ENCODE data around the gene L3MBTL1. TPM values are rescaled to one million over a fixed set of nuclear protein-coding genes. Genes with fewer than 3 reads are reported as not detected.

Gene L3MBTL1
- total RNA-seq, 1 donor from 2014 or later: 10.5 TPM

DNA sequence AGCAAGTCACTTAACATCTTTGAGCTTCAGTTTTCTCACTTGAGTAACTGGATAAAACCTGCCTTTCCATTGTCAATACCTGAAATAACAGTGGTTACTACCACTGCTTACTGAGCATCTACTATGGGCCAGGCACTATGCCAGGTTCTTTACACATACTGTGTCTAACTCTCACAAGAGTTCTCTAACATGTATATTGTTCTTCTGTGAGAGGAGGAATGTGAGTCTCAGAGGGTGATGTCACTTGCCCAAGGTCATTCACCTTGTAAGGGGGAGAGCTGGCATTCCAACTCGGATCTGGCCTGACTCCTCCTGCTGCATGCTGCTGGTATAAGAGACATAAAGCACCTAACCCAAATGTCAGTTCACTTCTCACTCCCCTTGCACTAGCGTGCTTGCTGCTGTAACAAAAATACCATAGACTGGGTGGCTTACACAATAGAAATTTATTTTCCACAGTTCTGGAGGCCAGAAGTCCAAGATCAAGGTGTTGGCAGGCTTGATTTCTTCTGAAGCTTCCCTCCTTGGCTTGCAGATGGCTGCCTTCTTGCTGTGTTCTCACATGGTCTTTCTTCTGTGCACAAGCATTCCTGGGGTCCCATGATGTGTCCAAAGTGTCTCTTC is 29.4 kb downstream of the L3MBTL1 start:
- TF ChIP-seq, protein P1, sequence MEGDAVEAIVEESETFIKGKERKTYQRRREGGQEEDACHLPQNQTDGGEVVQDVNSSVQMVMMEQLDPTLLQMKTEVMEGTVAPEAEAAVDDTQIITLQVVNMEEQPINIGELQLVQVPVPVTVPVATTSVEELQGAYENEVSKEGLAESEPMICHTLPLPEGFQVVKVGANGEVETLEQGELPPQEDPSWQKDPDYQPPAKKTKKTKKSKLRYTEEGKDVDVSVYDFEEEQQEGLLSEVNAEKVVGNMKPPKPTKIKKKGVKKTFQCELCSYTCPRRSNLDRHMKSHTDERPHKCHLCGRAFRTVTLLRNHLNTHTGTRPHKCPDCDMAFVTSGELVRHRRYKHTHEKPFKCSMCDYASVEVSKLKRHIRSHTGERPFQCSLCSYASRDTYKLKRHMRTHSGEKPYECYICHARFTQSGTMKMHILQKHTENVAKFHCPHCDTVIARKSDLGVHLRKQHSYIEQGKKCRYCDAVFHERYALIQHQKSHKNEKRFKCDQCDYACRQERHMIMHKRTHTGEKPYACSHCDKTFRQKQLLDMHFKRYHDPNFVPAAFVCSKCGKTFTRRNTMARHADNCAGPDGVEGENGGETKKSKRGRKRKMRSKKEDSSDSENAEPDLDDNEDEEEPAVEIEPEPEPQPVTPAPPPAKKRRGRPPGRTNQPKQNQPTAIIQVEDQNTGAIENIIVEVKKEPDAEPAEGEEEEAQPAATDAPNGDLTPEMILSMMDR (IDR thresholded peaks at IDR 0.05): no peak
- no peak for ATAC-seq
- Histone ChIP-seq H3K36me3 (peaks cover 35% of the 10 kb centered on the region), H3K9me3 (no peaks in the 10 kb centered on the region), H3K27me3 (ENCODE audit: low read depth) (no peaks in the 10 kb centered on the region), H3K27ac (no peak overlapping the region), H3K4me3 (no peak overlapping the region), H3K4me1 (no peaks in the 10 kb centered on the region)
- intact Hi-C loops (cut with DNase I): no loop called here
- no peak for DNase-seq

DNA sequence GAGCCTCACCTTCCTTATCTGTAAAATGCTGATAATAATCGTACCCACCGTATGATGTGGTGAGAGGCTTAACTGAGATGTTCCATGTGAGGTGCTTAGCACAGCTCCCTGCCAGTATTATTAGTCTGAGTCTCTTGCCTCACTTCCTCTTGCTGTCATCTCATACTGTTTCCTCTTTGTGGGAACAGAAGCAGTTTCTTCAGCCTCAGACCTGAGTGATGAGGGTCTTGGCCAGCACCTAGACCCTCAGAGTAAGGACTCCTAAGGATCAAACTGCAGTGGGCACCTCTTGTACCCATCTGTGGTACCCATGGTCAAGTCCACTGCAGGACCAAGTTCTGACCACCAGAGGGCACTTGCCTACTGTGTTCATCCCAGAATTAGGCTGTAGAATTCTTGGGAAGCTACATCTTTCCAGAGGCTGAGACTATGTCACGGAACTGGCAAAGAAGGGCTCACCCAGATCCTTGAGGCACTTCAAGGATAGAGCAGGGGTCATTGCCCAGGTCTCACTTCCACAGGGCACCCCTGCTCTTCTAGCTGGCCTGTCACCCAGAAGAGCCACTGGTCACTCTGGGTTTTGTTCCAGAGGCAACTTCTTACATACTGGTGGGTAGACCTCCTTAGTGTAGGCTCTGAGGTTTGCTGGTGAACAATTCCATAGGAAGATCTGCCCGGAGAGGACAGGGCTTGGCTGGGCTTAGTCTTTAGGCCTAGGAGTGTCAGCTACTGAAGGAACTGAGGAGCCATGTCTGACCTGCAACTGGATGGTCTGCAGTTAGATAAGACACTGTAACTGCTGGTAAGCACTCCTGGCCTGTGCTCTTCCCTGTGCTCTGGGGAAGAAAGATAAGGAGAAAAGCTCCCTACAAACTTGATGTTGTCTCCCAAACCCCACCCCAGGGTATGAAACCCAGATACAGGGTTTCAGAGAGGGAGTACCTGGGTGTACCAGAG is 30.7 kb downstream of the L3MBTL1 start:
- peak; percentile 63 for DNase-seq
- peak; percentile 64 to 76 for ATAC-seq
- TF ChIP-seq, protein P1 (IDR thresholded peaks at IDR 0.05): peak; percentile 93
- H3K27me3 ChIP-seq (ENCODE audit: low read depth): no peaks in the 10 kb centered on the region
- intact Hi-C loops (cut with DNase I): no loop called here
- no peak overlapping the region for H3K4me3 ChIP-seq
- H3K4me1 ChIP-seq: no peaks in the 10 kb centered on the region
- no peaks in the 10 kb centered on the region for H3K9me3 ChIP-seq
- peaks cover 35% of the 10 kb centered on the region for H3K36me3 ChIP-seq
- H3K27ac ChIP-seq: no peak overlapping the region

DNA sequence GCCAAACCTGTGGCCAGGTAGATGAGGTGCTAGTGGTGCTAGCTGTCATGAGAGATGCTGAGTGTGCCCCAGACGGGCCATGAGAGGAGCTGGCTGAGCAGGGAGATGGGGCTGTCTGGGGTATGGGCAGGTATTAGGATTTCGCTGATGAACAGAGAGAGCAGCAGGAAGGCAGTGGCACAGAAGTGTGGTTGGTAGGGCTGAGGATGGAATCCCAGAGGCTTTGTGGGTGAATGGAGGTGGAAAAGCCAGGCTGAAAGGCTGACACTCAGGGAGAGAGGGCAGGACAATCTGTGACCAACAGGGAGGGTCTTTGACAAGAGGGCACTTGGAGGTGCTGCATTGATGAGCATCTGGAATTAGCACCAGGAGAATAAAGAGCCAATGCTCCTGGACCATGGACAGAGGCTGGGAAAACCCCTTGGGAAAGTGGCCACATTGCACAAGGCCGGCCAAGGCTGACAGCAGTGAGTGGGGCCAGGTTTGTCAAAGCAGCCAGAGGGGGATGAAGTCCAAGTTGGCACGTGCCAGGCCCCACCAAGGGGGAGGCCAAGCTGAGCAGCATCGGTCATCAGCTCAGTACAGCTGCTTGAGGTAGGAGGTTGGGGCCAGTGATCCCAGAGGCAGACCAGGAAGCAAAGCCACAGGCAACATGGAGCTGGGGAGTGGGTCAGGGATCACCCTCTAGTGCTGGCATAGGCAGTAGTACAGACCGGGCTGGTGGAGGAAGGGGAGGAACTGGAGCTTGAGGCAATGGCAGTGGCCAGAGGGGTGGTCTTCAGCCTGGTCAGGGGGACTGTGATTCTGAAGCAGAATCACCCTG is 31.6 kb downstream of the L3MBTL1 start:
- intact Hi-C loops (cut with DNase I): no loop called here
- DNase-seq: no peak
- H3K4me3 ChIP-seq: no peak overlapping the region
- no peaks in the 10 kb centered on the region for H3K4me1 ChIP-seq
- no peak overlapping the region for H3K27ac ChIP-seq
- no peaks in the 10 kb centered on the region for H3K27me3 ChIP-seq (ENCODE audit: low read depth)
- ATAC-seq: no peak
- H3K9me3 ChIP-seq: no peaks in the 10 kb centered on the region
- peaks cover 35% of the 10 kb centered on the region for H3K36me3 ChIP-seq
- TF ChIP-seq, protein P1 (IDR thresholded peaks at IDR 0.05): no peak

DNA sequence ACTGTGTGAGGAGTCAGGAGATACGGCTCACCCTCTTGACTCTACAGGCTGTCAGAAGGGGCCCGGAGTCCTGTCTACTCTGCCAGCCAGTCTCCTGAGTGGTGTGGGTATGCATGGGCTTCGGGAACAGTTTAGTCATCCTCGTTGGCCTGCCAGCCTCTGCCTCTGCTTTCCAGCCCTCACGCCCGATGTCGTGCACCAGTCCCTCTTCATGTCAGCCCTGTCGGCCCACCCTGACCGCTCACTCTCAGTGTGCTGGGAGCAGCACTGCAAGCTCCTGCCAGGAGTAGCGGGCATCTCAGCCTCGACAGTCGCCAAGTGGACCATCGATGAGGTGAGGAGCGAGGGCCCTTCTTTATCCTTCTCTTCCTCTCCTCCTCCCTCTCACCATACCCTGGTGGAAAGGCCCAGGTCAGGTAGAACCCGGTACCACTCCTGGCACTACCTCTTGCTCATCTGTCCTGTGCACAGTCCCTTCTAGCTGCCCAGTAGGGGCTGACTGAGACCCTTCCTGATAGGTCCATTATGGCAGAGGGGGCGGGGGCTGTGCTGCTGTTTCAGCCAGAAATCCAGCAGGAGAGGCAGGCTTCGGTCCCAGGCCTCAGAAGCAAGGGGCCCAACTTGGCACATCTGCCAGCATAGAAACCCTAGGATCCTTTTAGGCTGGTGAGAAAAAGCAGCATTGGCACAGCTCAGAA is 32.6 kb downstream of the L3MBTL1 start:
- no peak overlapping the region for H3K27ac ChIP-seq
- H3K9me3 ChIP-seq: no peaks in the 10 kb centered on the region
- H3K4me3 ChIP-seq: no peak overlapping the region
- H3K27me3 ChIP-seq (ENCODE audit: low read depth): no peaks in the 10 kb centered on the region
- intact Hi-C loops (cut with DNase I): no loop called here
- DNase-seq: no peak
- ATAC-seq: no peak
- TF ChIP-seq, protein P1 (IDR thresholded peaks at IDR 0.05): no peak
- H3K4me1 ChIP-seq: no peaks in the 10 kb centered on the region
- H3K36me3 ChIP-seq: peaks cover 32% of the 10 kb centered on the region

DNA sequence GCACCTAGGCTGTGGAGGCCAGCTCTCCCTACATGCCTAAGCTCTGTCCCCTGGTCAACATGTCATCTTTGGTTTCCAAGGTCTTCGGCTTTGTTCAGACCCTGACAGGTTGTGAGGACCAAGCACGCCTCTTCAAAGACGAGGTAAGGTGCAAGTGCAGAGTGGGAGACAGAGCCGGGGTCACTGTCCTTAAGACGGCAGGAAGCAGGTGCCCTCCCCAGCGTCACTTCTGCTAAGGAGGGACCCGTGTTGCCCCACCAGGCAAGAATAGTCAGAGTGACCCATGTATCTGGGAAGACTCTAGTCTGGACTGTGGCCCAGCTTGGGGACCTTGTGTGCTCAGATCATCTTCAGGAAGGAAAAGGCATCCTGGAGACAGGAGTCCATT is 33.2 kb downstream of the L3MBTL1 start:
- peaks cover 31% of the 10 kb centered on the region for H3K36me3 ChIP-seq

More for the DNA sequence above, 33.2 kb downstream of the L3MBTL1 start:
- Histone ChIP-seq H3K27me3 (ENCODE audit: low read depth) (no peaks in the 10 kb centered on the region), H3K4me3 (no peak overlapping the region), H3K9me3 (no peaks in the 10 kb centered on the region), H3K4me1 (no peaks in the 10 kb centered on the region), H3K27ac (no peak overlapping the region)
- TF ChIP-seq, protein P1 (IDR thresholded peaks at IDR 0.05): no peak
- intact Hi-C loops (cut with DNase I): no loop called here
- DNase-seq (no peak), ATAC-seq (no peak)

Data from lower lobe of right lung (tissue), 2 donors.